ENCODE measurements around the gene SLC26A6.

SLC26A6 gene

GRCh38 chr3:48633256-48633655 is 2.0 kb downstream of the SLC26A6 start:
- TF ChIP-seq POLR2A (IDR thresholded peaks at IDR 0.05; ENCODE audit: low read length): no peak
- TF ChIP-seq GATA1 (IDR thresholded peaks at IDR 0.05; ENCODE audit: low read depth, low read length): no peak
- DNase-seq: no peak

DNA sequence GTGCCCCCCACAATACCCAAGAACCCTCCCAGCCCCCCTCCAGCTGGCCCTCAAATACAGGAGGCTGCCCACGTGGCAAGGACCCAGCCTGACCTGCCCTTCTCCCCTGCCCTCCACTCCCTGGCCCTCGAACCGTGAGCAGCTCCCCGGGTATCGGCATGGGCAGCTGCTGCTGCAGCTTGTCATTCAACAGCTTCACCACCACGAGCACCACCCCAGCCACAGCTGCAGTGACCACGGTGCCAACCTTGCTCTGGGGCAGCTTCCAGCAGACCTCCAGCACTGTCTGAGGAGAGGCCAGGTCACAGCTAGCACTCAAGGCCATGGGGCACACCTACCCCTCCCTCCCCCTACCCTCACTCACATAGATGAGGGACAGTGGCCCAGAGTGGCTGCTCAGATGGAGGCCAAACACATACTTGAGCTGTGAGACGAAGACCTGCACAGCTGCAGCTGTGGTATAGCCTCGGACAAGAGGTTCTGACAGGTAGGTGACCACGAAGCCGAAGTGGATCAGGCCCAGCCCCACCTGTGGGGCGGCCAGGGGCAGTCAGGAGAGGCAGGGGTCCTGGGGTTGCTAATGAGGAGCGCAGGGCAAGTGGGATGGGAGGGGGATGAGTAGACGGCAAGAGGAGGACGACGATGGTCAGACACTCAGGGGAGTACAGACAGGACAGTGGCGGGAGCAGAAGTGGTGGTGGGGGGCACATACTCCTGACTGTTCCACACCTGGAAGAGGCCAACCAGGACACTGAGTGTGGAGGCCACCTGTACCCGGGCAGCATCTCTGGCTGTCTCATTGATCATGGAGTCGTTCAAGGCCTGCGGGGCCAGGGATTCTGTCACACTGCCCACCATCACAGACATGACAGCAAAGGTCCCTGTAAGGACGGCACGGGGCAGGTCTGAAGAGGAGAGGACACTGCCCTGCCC is 3.5 kb downstream of the SLC26A6 start:
- TF ChIP-seq GATA1 (IDR thresholded peaks at IDR 0.05; ENCODE audit: low read depth, low read length) (no peak), POLR2A (IDR thresholded peaks at IDR 0.05; ENCODE audit: low read length) (no peak)
- DNase-seq: no peak

GRCh38 chr3:48630833-48631232 is 4.4 kb downstream of the SLC26A6 start:
- DNase-seq: no peak
- TF ChIP-seq GATA1 (IDR thresholded peaks at IDR 0.05; ENCODE audit: low read depth, low read length) (no peak), POLR2A (IDR thresholded peaks at IDR 0.05; ENCODE audit: low read length) (no peak)

DNA sequence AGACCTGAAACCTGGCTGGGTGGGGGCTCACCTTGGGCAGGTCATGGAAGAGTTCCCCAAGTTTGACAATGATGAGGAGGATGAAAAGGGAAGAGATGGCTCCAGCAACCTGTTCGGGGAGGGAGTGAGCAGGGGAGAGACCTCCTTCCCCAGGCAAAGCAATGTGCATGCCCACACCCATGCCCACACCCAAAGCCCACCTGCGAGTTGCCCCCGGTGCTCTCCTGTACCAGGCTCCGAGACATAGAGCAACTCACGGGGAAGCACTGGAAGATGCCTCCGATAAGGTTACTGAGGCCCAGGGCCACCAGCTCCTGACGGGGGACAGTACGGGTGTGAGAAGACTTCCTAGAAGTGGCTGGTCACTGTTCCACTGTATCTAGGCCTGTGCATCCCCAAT is 4.9 kb downstream of the SLC26A6 start:
- DNase-seq: no peak
- TF ChIP-seq POLR2A (IDR thresholded peaks at IDR 0.05; ENCODE audit: low read length) (no peak), GATA1 (IDR thresholded peaks at IDR 0.05; ENCODE audit: low read depth, low read length) (no peak)

DNA sequence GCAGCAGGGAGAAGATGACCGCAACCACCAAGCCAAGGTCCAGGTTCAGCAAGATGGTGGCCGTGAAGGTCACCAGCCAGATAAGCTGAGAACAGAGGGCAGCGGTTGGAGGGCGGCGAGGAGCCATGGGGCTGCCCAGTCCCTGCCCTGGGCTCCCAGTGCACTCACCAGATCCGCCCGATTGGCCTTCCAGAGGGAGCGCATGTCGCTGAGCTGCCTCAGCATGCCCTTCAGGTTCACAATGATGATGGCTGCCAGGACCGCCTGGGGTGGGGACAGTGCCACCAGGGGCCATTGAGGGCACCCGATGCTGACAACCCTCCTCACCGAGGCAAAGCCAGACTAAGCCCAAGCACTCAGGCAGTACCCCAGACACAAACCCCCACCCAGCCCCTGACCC is 5.4 kb downstream of the SLC26A6 start:
- no peak for TF ChIP-seq POLR2A (IDR thresholded peaks at IDR 0.05; ENCODE audit: low read length)
- TF ChIP-seq GATA1 (IDR thresholded peaks at IDR 0.05; ENCODE audit: low read depth, low read length): no peak
- DNase-seq: no peak

DNA sequence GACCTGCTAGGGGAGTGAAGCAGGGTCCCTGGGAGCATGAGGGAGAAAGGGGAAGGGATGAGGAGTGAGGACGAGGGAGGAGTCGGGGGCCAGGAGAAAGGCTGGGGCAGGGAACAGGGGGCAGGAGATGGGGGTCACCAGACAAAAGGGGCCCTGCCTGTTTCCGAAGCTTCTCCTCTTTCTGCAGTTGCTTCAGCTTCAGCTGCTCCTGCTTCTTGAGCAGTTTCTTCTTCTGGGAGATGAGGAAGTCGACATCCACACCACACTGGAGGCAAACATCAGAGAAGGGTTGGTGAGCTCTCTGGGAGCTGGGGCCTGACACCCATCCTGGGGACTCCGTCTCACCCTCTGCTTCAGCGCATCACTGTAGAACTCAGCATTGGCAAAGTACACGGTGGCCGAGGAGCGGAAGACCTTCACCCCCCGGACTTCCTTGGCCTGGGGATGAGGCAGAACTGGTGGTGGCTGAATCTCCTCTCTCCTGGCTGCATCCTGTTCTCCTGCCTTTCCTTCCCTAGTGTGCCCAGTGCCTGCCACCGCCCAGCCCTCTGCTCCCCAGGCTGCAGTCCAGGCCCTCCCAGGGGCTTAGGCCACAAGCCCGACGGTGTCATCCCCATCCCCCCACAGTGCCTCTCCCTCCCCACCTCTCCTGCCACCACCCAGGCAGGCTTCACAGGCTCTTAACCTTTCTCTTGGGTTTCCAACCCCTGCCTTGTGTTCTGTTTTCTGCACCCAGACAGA is 6.8 kb downstream of the SLC26A6 start:
- TF ChIP-seq POLR2A (IDR thresholded peaks at IDR 0.05; ENCODE audit: low read length) (no peak), GATA1 (IDR thresholded peaks at IDR 0.05; ENCODE audit: low read depth, low read length) (no peak)
- DNase-seq: no peak

DNA sequence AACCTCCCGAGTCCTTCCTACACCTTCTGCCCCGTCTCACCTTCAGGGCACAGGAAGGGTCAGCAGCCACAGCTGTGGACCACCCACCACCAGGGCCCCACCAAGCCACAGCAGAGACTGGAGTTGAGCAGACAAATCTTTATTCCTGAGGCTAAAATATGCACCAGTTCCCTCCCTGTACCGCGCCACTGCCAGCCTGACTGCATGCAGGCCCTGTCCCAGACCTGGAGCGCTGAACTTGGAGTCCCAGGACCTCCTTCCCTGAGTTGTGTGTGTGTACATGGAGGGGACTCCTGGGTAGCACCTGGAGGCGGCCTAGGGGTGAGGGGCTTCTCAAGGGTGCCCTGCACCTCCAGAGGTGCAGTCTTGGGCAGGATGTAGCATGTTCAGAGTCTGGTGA is 9.7 kb downstream of the SLC26A6 start:
- TF ChIP-seq POLR2A (IDR thresholded peaks at IDR 0.05; ENCODE audit: low read length) (no peak), GATA1 (IDR thresholded peaks at IDR 0.05; ENCODE audit: low read depth, low read length) (no peak)
- DNase-seq: no peak

DNA sequence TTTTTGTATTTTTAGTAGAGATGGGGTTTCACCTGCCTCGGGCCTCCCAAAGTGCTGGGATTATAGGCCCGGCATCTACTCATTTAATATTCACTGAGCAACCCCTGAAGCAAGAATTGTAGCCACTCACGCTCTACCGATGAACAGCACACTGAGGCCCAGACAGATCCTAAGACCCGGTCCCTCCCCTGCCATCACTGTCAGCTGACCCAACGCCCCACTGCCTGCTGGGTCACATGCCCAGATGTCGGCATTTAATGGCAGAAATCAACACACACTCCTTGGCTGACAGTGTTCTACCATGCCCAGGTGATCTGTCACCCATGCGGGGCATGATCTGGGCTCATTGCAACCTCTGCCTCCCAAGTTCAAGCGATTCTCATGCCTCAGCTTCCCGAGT is 10.5 kb downstream of the SLC26A6 start:
- TF ChIP-seq POLR2A (IDR thresholded peaks at IDR 0.05; ENCODE audit: low read length) (no peak), GATA1 (IDR thresholded peaks at IDR 0.05; ENCODE audit: low read depth, low read length) (no peak)
- DNase-seq: no peak

DNA sequence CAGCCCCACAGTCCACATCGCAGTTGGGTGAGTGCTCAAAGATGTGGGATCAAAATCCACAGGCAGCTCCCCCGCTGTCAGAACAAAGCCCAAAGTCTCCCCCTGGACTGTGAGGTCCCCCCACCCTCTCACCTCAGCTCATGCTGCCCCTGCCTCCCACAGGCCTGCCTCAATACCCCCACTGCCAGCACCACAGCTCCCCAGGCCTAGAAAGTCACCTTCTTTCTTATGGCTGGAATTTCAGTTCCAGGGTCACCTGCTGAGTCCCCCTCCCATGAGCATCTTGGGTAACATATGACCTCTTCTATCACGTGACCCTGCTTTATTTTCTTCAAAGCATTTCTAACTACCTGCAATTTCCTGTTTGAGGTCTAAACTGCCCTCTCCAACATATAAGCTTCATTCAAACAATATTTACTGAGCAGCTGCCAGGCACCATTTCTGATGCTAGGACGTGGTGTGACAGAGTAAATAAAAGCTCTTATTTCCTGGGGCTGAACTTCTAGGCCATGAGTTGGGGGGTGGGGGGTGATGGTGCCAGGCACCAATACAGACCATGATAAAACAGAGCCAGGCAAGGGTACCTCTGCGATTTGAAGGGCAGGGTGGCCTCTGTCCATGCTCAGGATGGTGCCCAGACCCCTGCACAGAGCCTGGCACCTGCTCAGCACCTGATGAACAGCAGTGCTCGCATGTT is 11.3 kb downstream of the SLC26A6 start:
- DNase-seq: no peak
- no peak for TF ChIP-seq POLR2A (IDR thresholded peaks at IDR 0.05; ENCODE audit: low read length)
- no peak for TF ChIP-seq GATA1 (IDR thresholded peaks at IDR 0.05; ENCODE audit: low read depth, low read length)

- TF ChIP-seq GATA1 (IDR thresholded peaks at IDR 0.05; ENCODE audit: low read depth, low read length) (no peak), POLR2A (IDR thresholded peaks at IDR 0.05; ENCODE audit: low read length) (no peak)
- DNase-seq: no peak
These were observed 13.8 kb downstream of the SLC26A6 start, which contains the start of gene TMEM89 for GRCh38 chr3:48621461-48621869. TSS of gene TMEM89 (minus strand) at chr3:48621769. CDS start at chr3:48621756, 13 bp downstream.

GRCh38 chr3:48619541-48620524 is 15.4 kb downstream of the SLC26A6 start:
- DNase-seq: no peak
- TF ChIP-seq POLR2A (IDR thresholded peaks at IDR 0.05; ENCODE audit: low read length) (no peak), GATA1 (IDR thresholded peaks at IDR 0.05; ENCODE audit: low read depth, low read length) (no peak)

- TF ChIP-seq POLR2A (IDR thresholded peaks at IDR 0.05; ENCODE audit: low read length): no peak
- TF ChIP-seq GATA1 (IDR thresholded peaks at IDR 0.05; ENCODE audit: low read depth, low read length): no peak
- DNase-seq: peak in 1 of 2 experiments; percentile 15
These were observed 17.7 kb downstream of the SLC26A6 start for GRCh38 chr3:48617559-48617958.

DNA sequence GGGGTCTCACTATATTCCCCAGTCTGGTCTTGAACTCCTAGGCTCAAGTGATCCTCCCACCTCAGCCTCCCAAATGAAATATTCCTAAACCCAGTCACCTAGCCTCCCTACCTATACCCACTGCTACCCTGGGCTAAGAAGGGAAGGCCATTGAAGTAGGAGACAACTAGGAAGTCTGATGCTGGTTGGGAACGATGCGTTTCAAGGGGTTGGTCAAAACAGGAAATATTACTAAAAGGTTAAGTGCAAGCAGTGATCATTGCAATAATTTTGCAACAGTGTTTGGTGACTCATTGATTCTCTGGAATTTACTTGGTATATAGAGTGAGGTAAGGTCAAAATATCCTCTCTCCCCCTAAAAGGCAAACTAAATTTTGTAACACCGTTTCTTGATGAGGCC is 21.2 kb downstream of the SLC26A6 start:
- TF ChIP-seq GATA1 (IDR thresholded peaks at IDR 0.05; ENCODE audit: low read depth, low read length): no peak
- TF ChIP-seq POLR2A (IDR thresholded peaks at IDR 0.05; ENCODE audit: low read length): no peak
- no peak for DNase-seq

Measured in erythroblast (primary cell).